H9 (cell line): ENCODE measurements around the gene RTF2. TPM values are rescaled to one million over a fixed set of nuclear protein-coding genes. Genes with fewer than 3 reads are reported as not detected.

Experiments
- DNase-seq: peaks from one replicate; pipeline ENCODE4 v3.0.0-alpha.2; 2017
- H2AFZ ChIP-seq: one replicate; pipeline ENCODE4 v1.6.1; 2013; ENCODE audit warnings: mild to moderate bottlenecking, low read length, control low read depth, moderate library complexity
- H2AK5ac ChIP-seq: 2 replicates; pipeline ENCODE4 v1.6.1; 2013; ENCODE audit warnings: low read length, control low read depth, mixed read lengths; ENCODE audit not compliant: insufficient read length
- H2BK120ac ChIP-seq: one replicate; pipeline ENCODE4 v1.6.1; 2013; ENCODE audit warnings: low read depth, mild to moderate bottlenecking, low read length, control low read depth, inconsistent platforms; ENCODE audit not compliant: poor library complexity, severe bottlenecking
- H2BK12ac ChIP-seq: 2 replicates; pipeline ENCODE4 v1.6.1; 2013; ENCODE audit warnings: low read length, control low read depth, mixed read lengths, low read depth; ENCODE audit not compliant: insufficient read length
- H2BK15ac ChIP-seq: 2 replicates; pipeline ENCODE4 v1.6.1; 2013; ENCODE audit warnings: low read depth, low read length, control low read depth
- H2BK20ac ChIP-seq: one replicate; pipeline ENCODE4 v1.6.1; 2013; ENCODE audit warnings: low read depth, mild to moderate bottlenecking, low read length, control low read depth, inconsistent platforms; ENCODE audit not compliant: poor library complexity, severe bottlenecking
- H2BK5ac ChIP-seq: 2 replicates; pipeline ENCODE4 v1.6.1; 2013; ENCODE audit warnings: low read length, control low read depth, mixed read lengths; ENCODE audit not compliant: insufficient read length
- H3K14ac ChIP-seq: 2 replicates; pipeline ENCODE4 v1.6.1; 2013; ENCODE audit warnings: low read length, control low read depth; ENCODE audit not compliant: insufficient read depth
- H3K18ac ChIP-seq: 2 replicates; pipeline ENCODE4 v1.6.1; 2013; ENCODE audit warnings: low read depth, mild to moderate bottlenecking, mixed read lengths, low read length, control low read depth; ENCODE audit not compliant: insufficient read length
- H3K23ac ChIP-seq: 2 replicates; pipeline ENCODE4 v1.6.1; 2013; ENCODE audit warnings: low read length, control low read depth, mixed read lengths, low read depth; ENCODE audit not compliant: insufficient read length
- H3K23me2 ChIP-seq: 2 replicates; pipeline ENCODE4 v1.6.1; 2013; ENCODE audit warnings: low read depth, mild to moderate bottlenecking, mixed read lengths, low read length, control low read depth; ENCODE audit not compliant: insufficient read length, poor library complexity, severe bottlenecking
- H3K27ac ChIP-seq: 2 replicates; pipeline ENCODE4 v1.5.1; 2013; ENCODE audit warnings: low read length, control low read depth, mixed read lengths, low read depth; ENCODE audit not compliant: insufficient read length
- H3K27me3 ChIP-seq: 2 replicates; pipeline ENCODE4 v1.6.1; 2013; ENCODE audit warnings: low read length, control low read depth, inconsistent platforms; ENCODE audit not compliant: insufficient read depth
- H3K4ac ChIP-seq: 2 replicates; pipeline ENCODE4 v1.6.1; 2013; ENCODE audit warnings: low read depth, mild to moderate bottlenecking, control low read depth, inconsistent platforms, low read length, moderate library complexity
- H3K4me1 ChIP-seq: 2 replicates; pipeline ENCODE4 v1.6.1; 2013; ENCODE audit warnings: low read length, control low read depth, inconsistent platforms; ENCODE audit not compliant: insufficient read depth
- H3K4me2 ChIP-seq: 2 replicates; pipeline ENCODE4 v1.6.1; 2013; ENCODE audit warnings: low read length, control low read depth, mixed read lengths; ENCODE audit not compliant: insufficient read length, insufficient read depth
- H3K56ac ChIP-seq: 2 replicates; pipeline ENCODE4 v1.6.1; 2013; ENCODE audit warnings: low read depth, mild to moderate bottlenecking, mixed read lengths, low read length, control low read depth; ENCODE audit not compliant: insufficient read length
- H3K79me1 ChIP-seq: 2 replicates; pipeline ENCODE4 v1.6.1; 2013; ENCODE audit warnings: low read depth, mild to moderate bottlenecking, moderate library complexity, low read length, control low read depth, inconsistent platforms; ENCODE audit not compliant: insufficient read depth, poor library complexity, severe bottlenecking
- H3K79me2 ChIP-seq: 2 replicates; pipeline ENCODE4 v1.6.1; 2013; ENCODE audit warnings: low read length, control low read depth, inconsistent platforms; ENCODE audit not compliant: insufficient read depth
- H3K9ac ChIP-seq: 2 replicates; pipeline ENCODE4 v1.6.1; 2013; ENCODE audit warnings: low read length, control low read depth, mixed read lengths; ENCODE audit not compliant: insufficient read length; ENCODE audit errors: extremely low read depth
- H3K9me3 ChIP-seq: one replicate; pipeline ENCODE4 v1.6.1; 2013; ENCODE audit warnings: low read depth, low read length, inconsistent platforms; ENCODE audit not compliant: control insufficient read depth
- H3T11ph ChIP-seq: one replicate; pipeline ENCODE4 v1.6.1; 2013; ENCODE audit warnings: mild to moderate bottlenecking, low read length, control low read depth, inconsistent platforms
- H4K20me1 ChIP-seq: one replicate; pipeline ENCODE4 v1.6.1; 2013; ENCODE audit not compliant: control insufficient read depth, insufficient read length, insufficient read depth
- H4K5ac ChIP-seq: 2 replicates; pipeline ENCODE4 v1.6.1; 2013; ENCODE audit warnings: low read depth, mild to moderate bottlenecking, mixed read lengths, low read length, control low read depth; ENCODE audit not compliant: insufficient read length
- H4K8ac ChIP-seq: replicated peaks from 2 replicates; pipeline ENCODE4 v1.6.1; 2013; ENCODE audit warnings: low read length, control low read depth, mixed read lengths, low read depth; ENCODE audit not compliant: insufficient read length
- H4K91ac ChIP-seq: 2 replicates; pipeline ENCODE4 v1.6.1; 2013; ENCODE audit warnings: low read depth, mild to moderate bottlenecking, moderate library complexity, mixed read lengths, low read length, control low read depth; ENCODE audit not compliant: insufficient read length
- H3K27ac Mint-ChIP-seq, 3 experiments: 2 replicates in 2 of 3; 3 replicates in 1 of 3; pipeline ENCODE4 v1.8.0; 2020 to 2021; ENCODE audit warnings: mixed read lengths in 3 of 3, mild to moderate bottlenecking in 1 of 3, moderate library complexity in 1 of 3
- H3K27me3 Mint-ChIP-seq: 2 replicates; pipeline ENCODE4 v1.8.0; 2021; ENCODE audit warnings: low read depth, mild to moderate bottlenecking, moderate library complexity, mixed read lengths
- H3K36me3 Mint-ChIP-seq, 3 experiments: 2 replicates in 2 of 3; 3 replicates in 1 of 3; pipeline ENCODE4 v1.8.0; 2020 to 2021; ENCODE audit warnings: low read depth in 3 of 3, mixed read lengths in 3 of 3; ENCODE audit not compliant: insufficient read depth in 1 of 3
- H3K4me1 Mint-ChIP-seq, 2 experiments: 2 replicates each; pipeline ENCODE4 v1.8.0; 2020; ENCODE audit warnings: mixed read lengths in 2 of 2
- H3K4me3 Mint-ChIP-seq, 2 experiments: 2 replicates in 1 of 2; 3 replicates in 1 of 2; pipeline ENCODE4 v1.8.0; 2020 to 2021; ENCODE audit warnings: mild to moderate bottlenecking in 2 of 2, mixed read lengths in 2 of 2, moderate library complexity in 1 of 2
- H3K9me3 Mint-ChIP-seq, 2 experiments: 2 replicates in 1 of 2; 3 replicates in 1 of 2; pipeline ENCODE4 v1.8.0; 2020; ENCODE audit warnings: mild to moderate bottlenecking in 2 of 2, mixed read lengths in 2 of 2, moderate library complexity in 1 of 2
- CTCF ChIP-seq: fragments of 200-600 bp; sonication (generic); conservative IDR thresholded peaks from 3 replicates; pipeline ENCODE4 v1.8.0; 2021; ENCODE audit warnings: antibody characterized with exemption, mild to moderate bottlenecking
- WGBS: extraction: QIAGEN DNeasy Blood & Tissue Kit; methylation state at CpG from one replicate; pipeline ENCODE4 v1.1.7; 2013; ENCODE audit warnings: missing lambda C conversion rate, low lambda C conversion rate, mixed read lengths; ENCODE audit not compliant: insufficient read length; ENCODE audit errors: extremely low coverage; 5-methylcytosine and 5-hydroxymethylcytosine counted together
- total RNA-seq: library from RNA; stranded (reverse); gene quantifications from 2 replicates; pipeline ENCODE4 v1.2.1, GENCODE V29; 2021

The RTF2 gene
- total RNA-seq, 1 experiment from 2014 or later: 62.6 TPM

DNA sequence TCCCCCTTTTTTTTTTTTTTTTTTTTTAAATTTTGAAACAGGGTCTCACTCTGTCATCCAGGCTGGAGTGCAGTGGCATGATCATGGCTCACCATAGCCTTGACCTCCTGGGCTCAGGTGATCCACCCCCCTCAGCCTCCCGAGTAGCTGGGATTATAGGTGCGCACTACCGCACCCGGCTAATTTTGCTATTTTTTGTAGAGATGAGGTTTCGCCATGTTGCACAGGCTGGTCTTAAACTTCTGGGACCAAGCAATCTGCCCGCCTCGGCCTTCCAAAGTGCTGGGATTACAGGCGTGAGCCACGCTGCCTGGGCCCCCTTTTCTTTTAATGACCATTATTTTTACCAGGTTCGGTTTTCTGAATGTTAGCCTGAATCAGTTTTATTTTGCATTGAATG, 51.1 kb downstream of the RTF2 start:
- Histone ChIP-seq H2BK5ac (no peak overlapping the region), H3K27me3 (no peaks in the 10 kb centered on the region), H2BK120ac (no peak overlapping the region), H3K14ac (no peak overlapping the region), H2AK5ac (no peak overlapping the region), H3K79me2 (no peaks in the 10 kb centered on the region), H3T11ph (no peak overlapping the region), H2BK15ac (no peak overlapping the region), H3K56ac (no peak overlapping the region), H2AFZ (no peak overlapping the region), H3K79me1 (no peaks in the 10 kb centered on the region), H4K5ac (no peak overlapping the region), H3K4me1 (no peaks in the 10 kb centered on the region), H2BK12ac (no peak overlapping the region), H2BK20ac (no peak overlapping the region), H4K20me1 (no peaks in the 10 kb centered on the region), H3K9ac (no peak overlapping the region), H3K23ac (no peak overlapping the region), H3K18ac (no peak overlapping the region), H3K23me2 (no peaks in the 10 kb centered on the region), H3K27ac (no peak overlapping the region), H3K9me3 (no peaks in the 10 kb centered on the region), H4K8ac (no peak overlapping the region), H3K4me2 (no peak overlapping the region), H4K91ac (no peak overlapping the region), H3K4ac (no peak overlapping the region)
- Mint-ChIP-seq H3K27ac (no peak overlapping the region), H3K4me1 (no peaks in the 10 kb centered on the region), H3K36me3 (peaks cover 41 to 53% (median 53%) of the 10 kb centered on the region in 3 experiments), H3K9me3 (peaks cover 17 to 19% of the 10 kb centered on the region in 2 experiments), H3K27me3 (peaks cover 3% of the 10 kb centered on the region), H3K4me3 (no peak overlapping the region)
- TF ChIP-seq CTCF: no peak
- no peak for DNase-seq
- WGBS: no CpG with 5 or more reads among the region's 10 CpGs
